Measurements from ENCODE around the gene ADAM23. TPM values are rescaled to one million over a fixed set of nuclear protein-coding genes. Genes with fewer than 3 reads are reported as not detected.
A peak's percentile ranks its signal among the peaks of the same experiment; 100 is the strongest.

The ADAM23 gene
- total RNA-seq, 1 donor from 2014 or later: 61.2 TPM

DNA sequence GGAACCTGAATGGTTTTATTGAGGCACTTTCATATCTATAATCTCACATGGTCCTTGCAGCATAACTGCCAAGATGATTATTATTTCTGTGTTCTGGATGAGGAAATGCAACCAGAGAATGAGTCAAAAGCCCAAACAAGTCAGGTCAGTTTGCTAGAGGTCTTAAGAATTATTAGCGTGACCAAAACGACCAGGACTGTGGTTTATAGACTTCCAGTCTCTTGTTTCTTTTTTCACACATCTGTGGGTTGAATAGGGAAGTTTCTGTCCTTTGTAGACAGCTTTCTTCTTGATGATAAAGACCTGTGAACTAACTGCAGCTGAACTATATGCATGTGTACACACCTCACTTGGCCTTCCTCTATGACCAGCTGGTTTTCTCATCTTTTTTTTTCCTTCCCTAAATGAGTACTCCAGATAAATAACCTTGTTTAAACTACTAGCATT is 13.9 kb downstream of the ADAM23 start:
- Histone ChIP-seq H3K9me3 (replicated peaks) (no peaks in the 10 kb centered on the region), H3K27ac (replicated peaks) (peak overlapping the region; percentile 23), H3K4me3 (no peak overlapping the region), H3K27me3 (ENCODE audit: low read depth) (no peaks in the 10 kb centered on the region), H3K4me1 (peaks cover 47% of the 10 kb centered on the region), H3K36me3 (no peaks in the 10 kb centered on the region)
- intact Hi-C loops (cut with micrococcal nuclease): no loop called here
- no peak for TF ChIP-seq CTCF (IDR thresholded peaks at IDR 0.05; ENCODE audit: borderline replicate concordance)
- no peak for DNase-seq

- Histone ChIP-seq H3K4me3 (peak overlapping the region; percentile 36), H3K4me1 (peaks cover 29% of the 10 kb centered on the region), H3K27ac (replicated peaks) (peak overlapping the region; percentile 81), H3K36me3 (no peaks in the 10 kb centered on the region), H3K27me3 (ENCODE audit: low read depth) (no peaks in the 10 kb centered on the region), H3K9me3 (replicated peaks) (peaks cover 9% of the 10 kb centered on the region)
- no peak for TF ChIP-seq CTCF (IDR thresholded peaks at IDR 0.05; ENCODE audit: borderline replicate concordance)
- no peak for DNase-seq
- intact Hi-C loops (cut with micrococcal nuclease): no loop called here
These were observed 19.0 kb downstream of the ADAM23 start for GRCh38 chr2:206462240-206462854.

DNA sequence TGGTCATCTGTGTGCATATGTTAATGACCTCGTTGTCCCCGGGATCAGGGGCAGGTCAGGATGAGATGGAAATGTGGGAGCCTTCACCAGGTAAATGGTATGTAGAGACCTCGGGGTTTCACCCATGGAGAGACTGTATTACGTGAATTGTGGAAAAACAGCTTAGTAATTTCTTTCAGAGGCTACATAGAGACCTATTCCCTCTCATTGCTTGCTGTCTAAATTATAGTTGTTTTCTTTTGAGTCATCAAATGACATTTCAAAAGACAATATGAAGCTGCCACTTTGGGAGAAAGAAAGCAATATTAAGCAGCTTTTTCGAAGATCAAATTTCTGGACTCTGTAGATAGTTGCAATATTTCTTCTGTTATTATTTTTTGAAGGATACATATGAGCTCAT is 20.4 kb downstream of the ADAM23 start:
- Histone ChIP-seq H3K9me3 (replicated peaks) (peaks cover 9% of the 10 kb centered on the region), H3K4me3 (no peak overlapping the region)

GRCh38 chr2:206464597-206464996 is 21.3 kb downstream of the ADAM23 start:
- no peak for TF ChIP-seq CTCF (IDR thresholded peaks at IDR 0.05; ENCODE audit: borderline replicate concordance)
- DNase-seq: no peak
- intact Hi-C loops (cut with micrococcal nuclease): no loop called here
- peak overlapping the region; percentile 9 for H3K4me3 ChIP-seq
- peak overlapping the region; percentile 81 for H3K27ac ChIP-seq (replicated peaks)
- H3K9me3 ChIP-seq (replicated peaks): peaks cover 9% of the 10 kb centered on the region
- peaks cover 10% of the 10 kb centered on the region for H3K4me1 ChIP-seq
- H3K27me3 ChIP-seq (ENCODE audit: low read depth): no peaks in the 10 kb centered on the region
- H3K36me3 ChIP-seq: no peaks in the 10 kb centered on the region

More for the DNA sequence above, 20.4 kb downstream of the ADAM23 start:
- DNase-seq: no peak
- intact Hi-C loops (cut with micrococcal nuclease): no loop called here
- no peaks in the 10 kb centered on the region for H3K27me3 ChIP-seq (ENCODE audit: low read depth)
- H3K4me1 ChIP-seq: peaks cover 16% of the 10 kb centered on the region
- peak overlapping the region; percentile 81 for H3K27ac ChIP-seq (replicated peaks)
- no peaks in the 10 kb centered on the region for H3K36me3 ChIP-seq
- TF ChIP-seq CTCF (IDR thresholded peaks at IDR 0.05; ENCODE audit: borderline replicate concordance): no peak

DNA sequence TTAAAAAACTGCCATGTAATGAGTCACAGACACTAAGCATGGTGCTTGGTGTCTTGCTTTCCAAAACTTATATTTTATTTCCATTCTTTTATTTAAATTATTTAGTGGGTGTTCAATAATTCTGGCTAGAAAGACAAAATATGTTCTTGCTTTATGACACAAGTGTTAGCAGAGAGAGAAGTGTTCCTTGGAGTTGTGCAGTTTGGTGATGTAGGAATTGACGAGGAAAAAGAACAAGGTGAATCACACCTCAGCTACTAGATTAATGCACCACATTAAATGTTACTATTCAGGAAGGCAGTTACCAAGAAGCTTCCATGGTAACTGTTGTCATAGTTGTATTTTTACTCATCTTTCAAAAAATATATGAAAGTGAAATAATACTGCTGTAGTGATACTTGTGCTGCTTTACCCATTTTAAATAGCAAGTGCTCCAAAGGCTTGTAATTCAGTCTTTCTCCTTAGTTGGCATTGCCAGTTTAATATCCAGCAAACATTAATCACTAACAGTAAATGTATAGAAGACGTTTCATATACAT is 28.3 kb downstream of the ADAM23 start:
- no peak for DNase-seq

More for the DNA sequence above, 28.3 kb downstream of the ADAM23 start:
- Histone ChIP-seq H3K4me3 (no peak overlapping the region), H3K9me3 (replicated peaks) (no peaks in the 10 kb centered on the region), H3K27ac (replicated peaks) (no peak overlapping the region), H3K27me3 (ENCODE audit: low read depth) (no peaks in the 10 kb centered on the region), H3K36me3 (no peaks in the 10 kb centered on the region), H3K4me1 (peaks cover 8% of the 10 kb centered on the region)
- intact Hi-C loops (cut with micrococcal nuclease): no loop called here
- TF ChIP-seq CTCF (IDR thresholded peaks at IDR 0.05; ENCODE audit: borderline replicate concordance): no peak

Data from left ventricle myocardium inferior (tissue), 1 donor.